Measurements from ENCODE around the gene ADRB2.

DNA sequence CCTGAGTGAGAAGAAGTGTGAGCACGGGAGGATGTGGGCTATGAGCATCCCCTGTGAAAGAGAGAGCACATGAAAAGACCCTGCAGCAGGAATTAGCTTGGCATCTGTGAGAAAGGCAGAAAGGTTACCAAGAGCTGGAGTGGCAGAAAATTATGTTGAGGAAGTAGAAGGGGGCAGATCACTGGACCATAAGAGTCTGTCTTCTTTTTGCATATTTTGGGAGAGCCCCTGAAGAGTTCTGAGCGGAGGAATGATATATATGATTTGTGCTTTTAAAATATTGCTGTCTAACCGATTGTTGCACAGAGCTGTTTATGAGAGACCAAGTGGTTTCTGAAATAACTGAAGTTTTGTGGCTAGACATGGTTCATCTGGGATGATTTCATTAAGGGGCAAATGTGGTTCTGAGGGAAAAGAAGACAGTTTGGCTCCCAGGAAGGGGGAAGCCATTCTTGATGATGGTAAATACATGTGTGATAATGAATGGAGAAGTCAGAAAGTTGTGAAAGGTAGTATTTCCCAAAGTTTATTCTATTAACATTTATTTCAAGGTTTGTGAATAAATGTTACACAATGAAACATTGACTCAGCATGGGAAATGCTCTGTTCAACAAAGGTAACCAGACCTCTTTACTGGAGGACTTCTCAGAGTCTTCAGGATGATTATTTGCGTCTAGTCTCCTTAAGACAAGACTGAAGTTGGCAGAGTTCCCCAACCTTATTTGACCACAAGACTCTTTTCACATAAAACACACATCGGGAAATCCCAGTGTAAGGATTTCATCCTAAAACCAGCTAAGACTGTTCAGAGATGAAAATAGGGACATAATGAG lies 31.5 kb upstream of the ADRB2 start:
- TF ChIP-seq SUZ12 (IDR thresholded peaks at IDR 0.05): no peak
- no peak for TF ChIP-seq FOXK2 (IDR thresholded peaks at IDR 0.05)
- no peak for TF ChIP-seq ELF4 (IDR thresholded peaks at IDR 0.05)
- TF ChIP-seq NFRKB (IDR thresholded peaks at IDR 0.05): no peak
- no peak for TF ChIP-seq FOXA1 (IDR thresholded peaks at IDR 0.05)
- TF ChIP-seq TARDBP (IDR thresholded peaks at IDR 0.05): no peak
